ENCODE results near the gene TOP1. TPM values are rescaled to one million over a fixed set of nuclear protein-coding genes. Genes with fewer than 3 reads are reported as not detected.

Gene TOP1
- total RNA-seq, 1 donor from 2014 or later, result 38.1 TPM

DNA sequence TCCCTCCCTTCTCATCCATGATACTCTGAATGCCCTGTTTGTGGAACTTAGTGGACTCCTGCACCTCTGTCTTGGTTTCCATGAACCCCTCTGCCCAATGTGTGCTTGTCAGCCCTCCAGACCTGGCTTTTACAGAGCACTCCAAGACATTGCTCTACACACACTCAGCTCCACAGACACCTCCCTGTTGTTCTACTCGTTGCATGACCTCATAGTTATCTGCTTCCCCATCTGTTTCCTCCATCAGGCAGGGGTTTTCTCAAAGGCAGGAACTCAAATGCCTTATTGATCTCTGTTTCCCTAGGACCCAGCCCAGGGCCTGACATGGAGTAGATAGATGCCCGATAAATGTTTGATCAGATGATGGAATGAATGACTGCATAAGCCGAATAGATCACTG, 122.0 kb downstream of the TOP1 start:
- H3K9me3 ChIP-seq, result no peaks in the 10 kb centered on the region
- intact Hi-C loops (cut with DNase I), result no loop called here
- no peak for DNase-seq (ENCODE audit: extremely low spot score in 2 of 2)
- no peak overlapping the region for H3K4me3 ChIP-seq
- H3K36me3 ChIP-seq, result no peaks in the 10 kb centered on the region
- peak overlapping the region; percentile 1 for H3K27ac ChIP-seq
- H3K4me1 ChIP-seq, result peaks cover 100% of the 10 kb centered on the region
- TF ChIP-seq POLR2A (IDR thresholded peaks at IDR 0.05), result no peak
- TF ChIP-seq, protein P1, sequence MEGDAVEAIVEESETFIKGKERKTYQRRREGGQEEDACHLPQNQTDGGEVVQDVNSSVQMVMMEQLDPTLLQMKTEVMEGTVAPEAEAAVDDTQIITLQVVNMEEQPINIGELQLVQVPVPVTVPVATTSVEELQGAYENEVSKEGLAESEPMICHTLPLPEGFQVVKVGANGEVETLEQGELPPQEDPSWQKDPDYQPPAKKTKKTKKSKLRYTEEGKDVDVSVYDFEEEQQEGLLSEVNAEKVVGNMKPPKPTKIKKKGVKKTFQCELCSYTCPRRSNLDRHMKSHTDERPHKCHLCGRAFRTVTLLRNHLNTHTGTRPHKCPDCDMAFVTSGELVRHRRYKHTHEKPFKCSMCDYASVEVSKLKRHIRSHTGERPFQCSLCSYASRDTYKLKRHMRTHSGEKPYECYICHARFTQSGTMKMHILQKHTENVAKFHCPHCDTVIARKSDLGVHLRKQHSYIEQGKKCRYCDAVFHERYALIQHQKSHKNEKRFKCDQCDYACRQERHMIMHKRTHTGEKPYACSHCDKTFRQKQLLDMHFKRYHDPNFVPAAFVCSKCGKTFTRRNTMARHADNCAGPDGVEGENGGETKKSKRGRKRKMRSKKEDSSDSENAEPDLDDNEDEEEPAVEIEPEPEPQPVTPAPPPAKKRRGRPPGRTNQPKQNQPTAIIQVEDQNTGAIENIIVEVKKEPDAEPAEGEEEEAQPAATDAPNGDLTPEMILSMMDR (IDR thresholded peaks at IDR 0.05), result no peak
- no peak for TF ChIP-seq POLR2AphosphoS5 (IDR thresholded peaks at IDR 0.05; ENCODE audit: insufficient read depth in 1 of 2, low read depth in 1 of 2)
- H3K27me3 ChIP-seq, result no peaks in the 10 kb centered on the region

DNA sequence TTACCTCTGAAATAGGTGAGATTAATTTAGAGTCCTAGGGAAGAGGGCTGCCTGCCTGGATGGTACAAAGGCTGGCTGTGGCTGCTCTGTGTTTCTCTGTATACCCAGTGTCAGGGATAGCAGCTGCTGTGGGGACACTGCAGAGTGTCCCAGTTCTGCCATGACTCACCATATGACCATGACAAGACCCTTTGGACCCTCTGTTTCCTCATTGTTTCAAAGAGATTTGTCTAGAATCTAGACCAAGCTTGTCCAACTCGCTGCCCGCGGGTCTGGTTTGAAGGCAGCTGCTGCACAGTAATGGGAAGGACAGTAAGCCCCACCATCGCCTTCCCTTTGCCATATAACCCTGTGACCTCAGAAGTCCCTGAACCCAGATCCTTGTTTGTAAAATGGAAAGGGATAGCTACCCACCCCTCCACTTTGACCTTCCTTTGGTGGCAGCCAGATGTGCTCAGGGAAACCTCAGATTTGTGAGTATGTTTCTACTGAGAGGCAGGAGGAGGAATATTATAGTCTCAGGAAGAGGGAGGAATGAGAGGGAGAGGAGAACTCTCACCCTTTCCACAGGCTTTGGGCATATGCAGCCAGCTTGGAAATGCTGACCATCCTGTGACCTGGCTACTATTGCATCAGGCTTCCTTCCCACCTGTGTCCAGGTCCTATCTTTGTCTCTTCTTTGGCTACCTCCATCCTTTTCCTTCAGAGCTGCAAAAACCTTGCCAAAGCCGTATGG, 122.7 kb downstream of the TOP1 start:
- Histone ChIP-seq H3K9me3 (no peaks in the 10 kb centered on the region), H3K4me1 (peaks cover 100% of the 10 kb centered on the region), H3K27ac (no peak overlapping the region), H3K4me3 (no peak overlapping the region), H3K27me3 (no peaks in the 10 kb centered on the region), H3K36me3 (no peaks in the 10 kb centered on the region)
- DNase-seq (ENCODE audit: extremely low spot score in 2 of 2), result no peak
- intact Hi-C loops (cut with DNase I), result no loop called here
- TF ChIP-seq POLR2AphosphoS5 (IDR thresholded peaks at IDR 0.05; ENCODE audit: insufficient read depth in 1 of 2, low read depth in 1 of 2) (no peak), POLR2A (IDR thresholded peaks at IDR 0.05) (no peak)
- TF ChIP-seq, protein P1 (IDR thresholded peaks at IDR 0.05), result no peak

DNA sequence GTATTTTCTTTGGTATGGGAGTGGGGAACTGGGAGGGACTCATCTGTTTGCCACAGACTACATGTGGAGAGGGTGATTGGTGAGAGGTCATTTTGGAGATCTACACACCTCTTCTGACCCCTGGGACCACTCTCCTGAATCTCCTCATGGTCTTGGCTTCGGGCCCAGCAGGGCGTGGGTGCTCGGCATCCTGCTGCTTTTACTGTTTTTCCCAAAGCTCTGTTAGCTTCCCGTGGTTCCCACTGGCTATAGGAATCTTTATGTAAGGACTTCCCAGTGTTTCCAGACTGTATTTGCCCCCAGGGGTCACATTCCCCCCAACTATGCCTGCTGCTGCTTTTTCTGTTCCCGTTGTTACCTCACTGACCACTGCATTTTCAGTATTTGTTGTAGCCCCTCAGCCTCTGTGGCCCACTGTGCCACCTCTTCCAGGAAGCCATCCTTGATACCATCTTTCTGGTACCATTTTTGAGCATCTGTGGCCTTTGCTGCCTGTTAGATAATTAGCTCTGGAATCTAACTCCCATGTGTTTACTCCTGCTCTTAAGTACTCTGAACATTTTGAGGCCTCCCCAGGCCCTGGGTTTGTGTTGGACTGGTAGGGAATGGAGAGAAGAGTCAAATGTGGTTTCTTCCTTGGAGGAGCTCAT, 123.6 kb downstream of the TOP1 start:
- intact Hi-C loops (cut with DNase I), result no loop called here
- Histone ChIP-seq H3K36me3 (no peaks in the 10 kb centered on the region), H3K27ac (peak overlapping the region; percentile 9), H3K4me1 (peaks cover 100% of the 10 kb centered on the region), H3K27me3 (no peaks in the 10 kb centered on the region), H3K4me3 (no peak overlapping the region), H3K9me3 (no peaks in the 10 kb centered on the region)
- no peak for DNase-seq (ENCODE audit: extremely low spot score in 2 of 2)
- no peak for TF ChIP-seq POLR2AphosphoS5 (IDR thresholded peaks at IDR 0.05; ENCODE audit: insufficient read depth in 1 of 2, low read depth in 1 of 2)
- TF ChIP-seq, protein P1 (IDR thresholded peaks at IDR 0.05), result no peak
- no peak for TF ChIP-seq POLR2A (IDR thresholded peaks at IDR 0.05)

DNA sequence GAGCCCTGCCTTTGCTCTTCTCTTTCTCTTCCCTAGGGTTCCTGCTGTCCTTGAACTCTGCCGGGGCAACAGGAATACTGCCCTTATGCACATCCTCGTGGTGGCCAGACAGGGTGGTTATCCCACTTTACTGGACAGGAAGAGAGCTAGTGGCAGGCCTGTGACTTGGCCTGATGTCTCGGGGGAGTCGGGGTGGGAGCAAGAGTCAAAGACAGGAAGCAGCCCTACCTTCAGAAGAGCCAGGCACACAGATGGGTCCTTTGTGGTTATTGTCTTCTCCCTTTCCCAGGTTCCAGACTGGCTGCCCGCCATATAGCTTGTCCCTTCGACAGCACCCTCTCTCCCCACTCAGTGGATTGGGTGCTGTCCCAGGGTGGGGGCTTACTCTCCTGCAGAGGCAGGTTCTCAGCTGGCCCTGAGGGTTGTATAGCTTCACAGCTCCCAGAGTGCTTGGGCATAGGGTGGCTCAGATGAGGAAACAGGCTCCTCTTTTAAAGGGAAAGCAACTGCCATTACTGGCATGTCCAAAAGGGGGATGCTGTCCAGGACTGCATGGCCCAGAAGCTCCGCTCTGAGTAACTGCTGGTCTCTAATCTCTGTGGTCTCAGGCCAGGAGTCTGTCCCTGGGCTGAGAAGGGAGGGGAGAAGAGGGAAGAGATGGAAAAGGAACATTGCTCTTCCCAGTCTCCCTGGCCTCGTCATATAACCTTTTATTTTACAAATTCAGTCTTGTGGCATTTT, 126.0 kb downstream of the TOP1 start:
- intact Hi-C loops (cut with DNase I), result no loop called here
- H3K36me3 ChIP-seq, result peaks cover 0 to 3% of the 10 kb centered on the region in 2 donors
- H3K27ac ChIP-seq, result peak overlapping the region; percentile 14
- no peaks in the 10 kb centered on the region for H3K9me3 ChIP-seq
- DNase-seq (ENCODE audit: extremely low spot score in 2 of 2), result no peak
- H3K4me3 ChIP-seq, result no peak overlapping the region
- TF ChIP-seq, protein P1 (IDR thresholded peaks at IDR 0.05), result no peak
- no peak for TF ChIP-seq POLR2AphosphoS5 (IDR thresholded peaks at IDR 0.05; ENCODE audit: insufficient read depth in 1 of 2, low read depth in 1 of 2)
- no peak for TF ChIP-seq POLR2A (IDR thresholded peaks at IDR 0.05)
- H3K27me3 ChIP-seq, result no peaks in the 10 kb centered on the region
- H3K4me1 ChIP-seq, result peaks cover 100% of the 10 kb centered on the region

Data from vagina (tissue), 2 donors.